ENCODE measurements around the gene PLSCR4. TPM values are rescaled to one million over a fixed set of nuclear protein-coding genes. Genes with fewer than 3 reads are reported as not detected.

The PLSCR4 gene
- total RNA-seq, 1 donor from 2014 or later = 60.7 TPM

- DNase-seq (ENCODE audit: low spot score) = no peak
These were observed 87.3 kb downstream of the PLSCR4 start for GRCh38 chr3:146163584-146163983.

DNA sequence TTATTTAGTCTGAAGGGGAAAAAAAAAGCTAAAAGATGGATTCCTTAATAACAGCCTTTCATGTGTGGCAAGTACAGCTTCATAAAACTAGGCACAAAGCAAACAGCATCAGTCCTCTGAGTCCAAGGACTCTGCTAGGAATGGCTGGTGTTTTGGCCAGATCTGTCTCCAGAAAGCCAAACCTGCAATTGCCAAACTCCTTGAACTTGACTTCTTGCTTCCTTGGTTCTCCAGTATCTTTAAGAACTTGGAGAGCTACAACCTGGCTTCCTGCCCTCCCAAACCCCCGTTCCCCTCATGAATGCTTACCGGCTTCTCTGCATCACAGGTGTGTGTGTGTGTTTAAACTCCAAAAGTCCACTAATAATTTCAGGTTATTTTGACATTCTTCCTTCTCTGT, 88.3 kb downstream of the PLSCR4 start:
- no peak for DNase-seq (ENCODE audit: low spot score)

DNA sequence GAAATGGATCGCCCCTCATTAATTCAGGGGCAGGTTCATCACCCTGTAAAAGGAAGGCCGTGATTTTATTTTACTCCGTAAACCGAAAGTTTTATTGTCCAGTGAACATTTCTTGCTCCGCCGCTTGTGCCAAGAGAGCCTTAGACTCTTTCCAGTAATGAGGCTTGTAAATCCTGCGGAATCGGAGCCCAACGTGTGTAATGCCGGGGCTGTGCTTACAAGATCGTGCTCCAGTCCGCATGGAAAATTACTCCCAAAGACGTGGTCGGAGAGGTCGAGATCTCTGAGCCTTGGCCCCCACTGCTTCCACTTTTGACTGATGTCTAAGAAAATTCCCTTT, 89.3 kb downstream of the PLSCR4 start:
- DNase-seq (ENCODE audit: low spot score) = no peak

DNA sequence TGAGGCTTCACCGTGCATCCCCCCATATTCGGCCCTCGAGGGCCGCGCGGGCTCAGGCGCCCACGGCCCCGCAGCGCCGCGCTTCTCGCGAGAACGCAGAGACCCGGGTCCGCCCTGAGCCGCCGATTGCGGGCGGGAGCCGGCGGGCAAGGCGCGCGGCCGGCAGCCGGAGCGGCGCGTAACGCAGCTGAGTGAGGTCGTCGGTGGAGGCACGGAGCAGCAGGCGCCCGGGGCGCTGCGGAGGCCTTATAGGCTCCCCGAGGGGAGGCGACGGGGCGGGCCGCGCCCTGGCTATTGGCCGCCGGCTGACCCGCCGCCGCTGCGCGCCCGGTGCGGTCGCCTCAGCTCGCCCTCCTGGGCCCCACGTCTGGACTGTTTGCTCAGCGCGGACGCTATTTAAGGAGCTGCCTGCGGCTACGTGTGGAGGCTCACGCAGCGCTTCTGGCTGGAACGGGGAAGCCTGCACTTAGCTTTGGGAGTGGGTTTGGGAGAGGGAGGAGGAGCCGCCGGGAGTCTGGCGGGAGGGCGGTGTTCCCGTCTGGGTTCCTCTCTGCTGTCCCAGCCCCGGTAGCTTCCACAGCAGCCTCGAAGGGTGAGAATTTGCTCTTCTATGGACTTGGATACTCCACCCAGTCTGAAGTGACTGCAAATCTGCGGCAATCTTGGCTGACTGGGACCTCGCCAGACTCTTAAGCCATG, 89.8 kb downstream of the PLSCR4 start, which contains the start of gene PLOD2:
TSS of gene PLOD2 (minus strand) at position 221 of the 699 bp plus-strand sequence. CDS start at position 26, 195 bp downstream.
- DNase-seq (ENCODE audit: low spot score) = peak; percentile 91

- DNase-seq (ENCODE audit: low spot score) = no peak
These were observed 90.5 kb downstream of the PLSCR4 start for GRCh38 chr3:146160321-146160963.

DNA sequence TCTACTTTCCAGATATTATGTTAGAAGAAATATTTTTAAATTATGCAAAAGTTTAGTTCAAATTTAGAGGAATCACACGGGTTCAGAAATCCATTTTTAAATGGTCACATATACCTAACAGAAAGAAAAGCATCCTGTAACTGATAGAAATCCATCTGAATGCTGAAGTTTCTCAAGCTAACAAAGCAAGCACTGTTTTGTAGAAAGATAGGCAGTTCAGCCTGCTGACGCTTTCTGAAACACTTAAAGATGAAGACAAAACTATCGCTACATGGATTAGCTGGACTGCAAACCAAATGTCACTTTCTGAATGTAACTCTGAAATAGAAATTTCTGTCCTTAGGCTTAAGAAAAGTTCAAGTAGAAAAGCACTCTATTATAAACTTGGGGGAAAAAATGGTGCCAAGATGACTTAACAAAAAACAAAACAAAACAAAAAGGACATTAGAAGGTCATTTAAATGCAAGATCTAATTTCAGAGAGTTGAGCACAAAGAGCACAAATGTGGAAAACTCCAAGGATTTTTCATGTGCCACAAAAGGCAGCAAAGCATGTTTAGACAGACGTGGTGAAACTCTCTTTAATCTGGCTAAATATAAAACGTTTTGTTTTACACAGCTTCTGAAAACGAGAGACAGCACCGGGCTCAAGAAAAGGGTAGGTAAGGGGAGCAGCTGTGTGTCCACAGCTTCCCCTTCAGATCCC, 91.1 kb downstream of the PLSCR4 start:
- no peak for DNase-seq (ENCODE audit: low spot score)

DNA sequence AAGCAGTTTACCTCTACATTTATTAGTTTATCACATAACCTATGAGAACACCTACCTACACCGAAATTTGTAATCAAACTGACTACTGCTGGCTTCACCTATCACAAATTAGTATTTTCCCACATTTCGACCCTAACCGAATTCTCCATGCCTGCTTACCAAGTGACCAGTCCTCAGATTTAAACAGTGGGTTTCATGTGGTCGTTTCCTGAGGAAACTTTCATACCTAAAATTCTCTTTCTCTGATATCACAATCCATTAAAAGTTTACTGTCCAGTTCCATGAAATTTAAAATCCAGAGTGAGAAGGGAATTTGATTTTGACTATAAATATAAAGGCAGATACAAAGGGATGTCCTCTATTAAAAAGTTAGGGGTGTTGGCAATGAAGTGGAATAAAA, 91.9 kb downstream of the PLSCR4 start:
- DNase-seq (ENCODE audit: low spot score) = no peak

GRCh38 chr3:146157325-146158060, 93.4 kb downstream of the PLSCR4 start:
- DNase-seq (ENCODE audit: low spot score) = no peak

DNA sequence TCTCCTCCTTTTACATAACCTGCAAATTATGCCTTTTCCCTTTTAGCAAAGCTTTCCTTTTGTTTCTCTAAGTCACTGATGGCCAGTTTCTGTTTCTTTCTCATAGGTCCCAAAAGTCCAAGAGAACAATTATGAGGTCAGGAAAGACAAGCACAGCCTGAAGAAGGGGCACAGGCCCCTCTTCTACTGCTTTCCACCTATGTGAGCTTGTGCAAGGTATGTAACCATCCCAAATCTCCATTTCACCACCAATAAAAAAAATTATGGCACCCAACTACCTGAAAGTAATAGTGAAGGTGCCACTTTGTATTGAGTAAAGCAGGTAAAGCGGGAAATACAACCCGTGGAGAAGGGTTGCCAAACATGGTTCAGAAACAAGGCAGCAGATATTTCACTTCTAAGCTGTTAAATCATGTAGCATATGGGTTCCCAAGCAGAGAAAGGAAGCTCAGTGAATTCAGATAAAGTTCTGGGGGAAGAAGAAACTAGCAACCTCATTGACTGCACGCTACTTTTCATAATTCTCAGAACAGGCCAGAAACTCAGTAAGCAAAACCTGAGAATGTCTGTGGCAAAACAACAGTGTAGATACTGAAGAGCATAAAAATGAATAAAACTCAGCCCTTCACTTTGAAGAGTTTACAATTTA, 94.1 kb downstream of the PLSCR4 start:
- no peak for DNase-seq (ENCODE audit: low spot score)

DNA sequence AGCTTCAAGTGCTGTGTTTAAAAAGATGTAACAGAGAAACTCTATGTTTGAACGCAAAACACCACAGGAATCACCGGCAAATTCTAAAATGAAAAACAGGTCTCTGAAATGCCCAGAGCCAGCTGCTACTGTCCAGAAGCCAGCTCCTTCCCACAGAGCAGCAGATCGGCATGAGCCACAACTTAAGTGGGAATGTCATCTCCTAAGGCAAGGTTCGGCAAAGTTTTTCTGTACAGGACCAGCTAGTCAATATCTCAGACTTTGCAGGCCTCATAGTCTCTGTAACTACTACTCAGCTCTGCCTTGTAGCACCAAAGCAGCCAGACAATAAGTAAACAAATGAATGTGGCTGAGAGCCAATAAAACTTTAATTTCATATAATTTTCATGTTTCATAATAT, 94.8 kb downstream of the PLSCR4 start:
- DNase-seq (ENCODE audit: low spot score) = no peak

DNA sequence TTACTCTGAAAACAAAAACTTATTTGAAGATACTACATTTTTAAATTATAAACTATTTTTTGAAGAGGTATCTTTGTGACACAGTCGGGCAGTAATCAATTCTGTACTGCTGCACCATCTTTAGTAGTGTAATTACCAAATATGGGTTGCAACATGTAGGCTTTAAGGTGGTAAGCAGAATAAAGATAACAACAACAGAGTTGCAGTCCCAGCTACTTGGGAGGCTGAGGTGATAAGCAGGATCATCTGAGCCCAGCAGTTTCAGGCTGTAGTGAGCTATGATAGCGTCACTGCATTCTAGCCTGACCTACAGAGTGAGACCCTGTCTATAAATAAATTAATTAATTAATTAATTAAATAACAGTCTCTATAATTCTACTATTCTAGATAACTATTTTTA, 95.9 kb downstream of the PLSCR4 start:
- DNase-seq (ENCODE audit: low spot score) = no peak

- DNase-seq (ENCODE audit: low spot score) = no peak
These were observed 96.6 kb downstream of the PLSCR4 start for GRCh38 chr3:146154316-146154715.

DNA sequence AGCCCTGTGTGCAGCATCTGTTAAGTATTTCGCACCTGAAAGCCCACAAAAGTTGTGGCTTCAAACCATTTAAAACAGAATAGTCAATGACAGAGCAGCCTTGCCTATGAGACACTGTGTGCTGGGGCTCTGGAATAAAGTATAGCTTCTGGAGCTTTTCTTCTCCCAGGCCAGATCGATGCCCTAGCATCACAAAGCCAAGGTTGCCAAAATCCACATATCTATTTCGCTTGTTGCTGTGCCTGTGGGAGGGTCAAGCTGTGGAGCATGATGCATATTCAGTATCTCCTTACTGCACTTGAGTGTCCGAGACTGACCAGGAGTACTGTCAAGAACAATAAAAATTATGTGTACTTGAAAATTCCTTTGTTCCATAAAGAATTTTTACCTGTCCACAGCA, 97.5 kb downstream of the PLSCR4 start:
- no peak for DNase-seq (ENCODE audit: low spot score)

DNA sequence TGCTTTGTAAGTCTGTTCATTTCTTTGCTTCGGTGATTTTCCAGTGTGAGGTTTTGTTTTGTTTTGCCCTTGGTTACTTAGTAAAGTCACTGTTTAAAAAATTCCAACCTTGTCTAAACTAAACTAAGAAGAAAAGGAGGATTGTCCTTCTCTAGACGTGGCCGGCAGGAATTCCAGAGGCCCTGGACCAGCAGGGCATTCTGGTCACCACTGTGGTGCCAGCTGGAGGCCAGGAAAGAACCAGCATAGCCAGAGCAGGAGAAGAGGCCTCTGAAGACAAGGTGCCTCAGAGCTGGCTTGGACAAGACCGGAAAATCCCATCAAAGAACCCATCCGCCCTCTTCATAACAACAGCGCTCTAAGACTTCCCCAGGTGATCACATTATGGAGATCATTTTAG, 98.1 kb downstream of the PLSCR4 start:
- DNase-seq (ENCODE audit: low spot score) = no peak

GRCh38 chr3:146148468-146148931, 102.4 kb downstream of the PLSCR4 start:
- DNase-seq (ENCODE audit: low spot score) = no peak

DNA sequence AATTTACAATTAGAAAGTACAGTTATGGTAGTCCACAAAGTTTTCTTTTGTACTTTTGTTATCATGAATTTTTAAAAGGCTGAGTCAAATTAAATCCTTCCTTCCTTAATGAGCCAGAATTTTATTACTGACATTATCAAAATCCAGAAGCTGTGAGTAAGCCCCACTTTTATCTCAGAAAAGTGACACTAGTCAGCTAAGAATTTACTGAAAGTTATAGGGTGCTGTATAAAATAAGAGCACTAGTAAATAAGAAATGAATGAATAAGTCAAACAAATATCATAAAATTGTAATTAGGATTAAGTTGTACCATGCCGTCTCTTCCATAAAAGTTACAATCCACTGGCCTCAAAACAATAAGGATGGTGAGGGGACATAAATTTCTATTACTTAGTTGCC, 105.3 kb downstream of the PLSCR4 start:
- no peak for DNase-seq (ENCODE audit: low spot score)

DNA sequence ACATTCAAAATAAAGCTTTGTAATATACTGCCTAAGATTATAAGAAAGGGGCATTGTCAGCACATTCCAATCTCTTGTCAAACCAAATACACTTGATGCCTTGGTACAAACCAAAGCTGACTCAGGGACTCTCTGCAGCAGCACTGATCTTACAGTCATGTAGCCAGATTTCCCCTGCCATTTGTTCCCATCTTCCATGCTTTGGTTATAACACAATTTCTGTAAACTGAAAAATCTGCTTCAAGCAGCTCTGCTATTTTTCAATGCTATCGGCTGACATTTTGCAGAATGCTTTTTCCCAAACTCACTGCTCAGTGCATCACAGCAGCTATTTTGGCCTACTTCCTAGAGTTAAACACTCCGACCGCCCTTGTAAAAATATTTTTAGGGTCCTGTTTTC, 108.1 kb downstream of the PLSCR4 start:
- DNase-seq (ENCODE audit: low spot score) = no peak

Data from mesenteric fat pad (tissue), 1 donor.